ENCODE results near the gene HPGDS. TPM values are rescaled to one million over a fixed set of nuclear protein-coding genes. Genes with fewer than 3 reads are reported as not detected.

Gene HPGDS
- total and polyA plus RNA-seq, 10 of the 15 experiments (the other 5 are each of a cell fraction or from before 2014, with no cell fraction given), result not detected

DNA sequence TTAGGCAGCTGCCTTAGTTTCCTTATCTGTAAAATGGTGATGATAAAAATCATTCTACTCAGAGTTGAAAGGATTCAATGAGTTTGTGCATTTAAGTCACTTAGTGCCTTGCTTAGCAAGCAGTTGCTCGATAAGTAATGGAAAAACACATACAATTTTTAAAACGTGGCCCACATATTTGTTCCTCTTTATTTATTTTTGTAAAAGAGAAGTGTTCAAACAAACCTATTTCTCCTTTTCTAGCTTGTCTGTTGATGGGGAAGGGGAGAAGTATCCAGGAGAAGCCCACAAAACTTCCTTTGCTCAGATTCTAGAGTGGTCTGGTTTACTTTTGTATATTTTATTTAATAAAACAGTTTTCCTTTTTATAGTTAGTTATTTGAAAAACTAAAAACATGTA, 3.3 kb upstream of the HPGDS start (continued):
- TF ChIP-seq, protein P1, sequence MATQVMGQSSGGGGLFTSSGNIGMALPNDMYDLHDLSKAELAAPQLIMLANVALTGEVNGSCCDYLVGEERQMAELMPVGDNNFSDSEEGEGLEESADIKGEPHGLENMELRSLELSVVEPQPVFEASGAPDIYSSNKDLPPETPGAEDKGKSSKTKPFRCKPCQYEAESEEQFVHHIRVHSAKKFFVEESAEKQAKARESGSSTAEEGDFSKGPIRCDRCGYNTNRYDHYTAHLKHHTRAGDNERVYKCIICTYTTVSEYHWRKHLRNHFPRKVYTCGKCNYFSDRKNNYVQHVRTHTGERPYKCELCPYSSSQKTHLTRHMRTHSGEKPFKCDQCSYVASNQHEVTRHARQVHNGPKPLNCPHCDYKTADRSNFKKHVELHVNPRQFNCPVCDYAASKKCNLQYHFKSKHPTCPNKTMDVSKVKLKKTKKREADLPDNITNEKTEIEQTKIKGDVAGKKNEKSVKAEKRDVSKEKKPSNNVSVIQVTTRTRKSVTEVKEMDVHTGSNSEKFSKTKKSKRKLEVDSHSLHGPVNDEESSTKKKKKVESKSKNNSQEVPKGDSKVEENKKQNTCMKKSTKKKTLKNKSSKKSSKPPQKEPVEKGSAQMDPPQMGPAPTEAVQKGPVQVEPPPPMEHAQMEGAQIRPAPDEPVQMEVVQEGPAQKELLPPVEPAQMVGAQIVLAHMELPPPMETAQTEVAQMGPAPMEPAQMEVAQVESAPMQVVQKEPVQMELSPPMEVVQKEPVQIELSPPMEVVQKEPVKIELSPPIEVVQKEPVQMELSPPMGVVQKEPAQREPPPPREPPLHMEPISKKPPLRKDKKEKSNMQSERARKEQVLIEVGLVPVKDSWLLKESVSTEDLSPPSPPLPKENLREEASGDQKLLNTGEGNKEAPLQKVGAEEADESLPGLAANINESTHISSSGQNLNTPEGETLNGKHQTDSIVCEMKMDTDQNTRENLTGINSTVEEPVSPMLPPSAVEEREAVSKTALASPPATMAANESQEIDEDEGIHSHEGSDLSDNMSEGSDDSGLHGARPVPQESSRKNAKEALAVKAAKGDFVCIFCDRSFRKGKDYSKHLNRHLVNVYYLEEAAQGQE (IDR thresholded peaks at IDR 0.05; ENCODE audit: low read depth, low read length), result no peak
- no peak for TF ChIP-seq YBX1 (IDR thresholded peaks at IDR 0.05)
- TF ChIP-seq, protein P2, sequence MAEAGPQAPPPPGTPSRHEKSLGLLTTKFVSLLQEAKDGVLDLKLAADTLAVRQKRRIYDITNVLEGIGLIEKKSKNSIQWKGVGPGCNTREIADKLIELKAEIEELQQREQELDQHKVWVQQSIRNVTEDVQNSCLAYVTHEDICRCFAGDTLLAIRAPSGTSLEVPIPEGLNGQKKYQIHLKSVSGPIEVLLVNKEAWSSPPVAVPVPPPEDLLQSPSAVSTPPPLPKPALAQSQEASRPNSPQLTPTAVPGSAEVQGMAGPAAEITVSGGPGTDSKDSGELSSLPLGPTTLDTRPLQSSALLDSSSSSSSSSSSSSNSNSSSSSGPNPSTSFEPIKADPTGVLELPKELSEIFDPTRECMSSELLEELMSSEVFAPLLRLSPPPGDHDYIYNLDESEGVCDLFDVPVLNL (IDR thresholded peaks at IDR 0.05; ENCODE audit: low read depth, low read length), result no peak
- TF ChIP-seq ZNF217 (IDR thresholded peaks at IDR 0.05), result no peak
- TF ChIP-seq ZNF24 (IDR thresholded peaks at IDR 0.05), result no peak
- no peak for TF ChIP-seq FOXM1 (IDR thresholded peaks at IDR 0.05; ENCODE audit: low read depth, low read length)
- TF ChIP-seq, protein P3, sequence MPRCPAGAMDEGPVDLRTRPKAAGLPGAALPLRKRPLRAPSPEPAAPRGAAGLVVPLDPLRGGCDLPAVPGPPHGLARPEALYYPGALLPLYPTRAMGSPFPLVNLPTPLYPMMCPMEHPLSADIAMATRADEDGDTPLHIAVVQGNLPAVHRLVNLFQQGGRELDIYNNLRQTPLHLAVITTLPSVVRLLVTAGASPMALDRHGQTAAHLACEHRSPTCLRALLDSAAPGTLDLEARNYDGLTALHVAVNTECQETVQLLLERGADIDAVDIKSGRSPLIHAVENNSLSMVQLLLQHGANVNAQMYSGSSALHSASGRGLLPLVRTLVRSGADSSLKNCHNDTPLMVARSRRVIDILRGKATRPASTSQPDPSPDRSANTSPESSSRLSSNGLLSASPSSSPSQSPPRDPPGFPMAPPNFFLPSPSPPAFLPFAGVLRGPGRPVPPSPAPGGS (IDR thresholded peaks at IDR 0.05; ENCODE audit: borderline replicate concordance, insufficient read depth, low read depth, low read length, poor library complexity, severe bottlenecking), result no peak
- no peak for TF ChIP-seq POLR2A (IDR thresholded peaks at IDR 0.05; ENCODE audit: low read depth, low read length)
- TF ChIP-seq, protein P4, sequence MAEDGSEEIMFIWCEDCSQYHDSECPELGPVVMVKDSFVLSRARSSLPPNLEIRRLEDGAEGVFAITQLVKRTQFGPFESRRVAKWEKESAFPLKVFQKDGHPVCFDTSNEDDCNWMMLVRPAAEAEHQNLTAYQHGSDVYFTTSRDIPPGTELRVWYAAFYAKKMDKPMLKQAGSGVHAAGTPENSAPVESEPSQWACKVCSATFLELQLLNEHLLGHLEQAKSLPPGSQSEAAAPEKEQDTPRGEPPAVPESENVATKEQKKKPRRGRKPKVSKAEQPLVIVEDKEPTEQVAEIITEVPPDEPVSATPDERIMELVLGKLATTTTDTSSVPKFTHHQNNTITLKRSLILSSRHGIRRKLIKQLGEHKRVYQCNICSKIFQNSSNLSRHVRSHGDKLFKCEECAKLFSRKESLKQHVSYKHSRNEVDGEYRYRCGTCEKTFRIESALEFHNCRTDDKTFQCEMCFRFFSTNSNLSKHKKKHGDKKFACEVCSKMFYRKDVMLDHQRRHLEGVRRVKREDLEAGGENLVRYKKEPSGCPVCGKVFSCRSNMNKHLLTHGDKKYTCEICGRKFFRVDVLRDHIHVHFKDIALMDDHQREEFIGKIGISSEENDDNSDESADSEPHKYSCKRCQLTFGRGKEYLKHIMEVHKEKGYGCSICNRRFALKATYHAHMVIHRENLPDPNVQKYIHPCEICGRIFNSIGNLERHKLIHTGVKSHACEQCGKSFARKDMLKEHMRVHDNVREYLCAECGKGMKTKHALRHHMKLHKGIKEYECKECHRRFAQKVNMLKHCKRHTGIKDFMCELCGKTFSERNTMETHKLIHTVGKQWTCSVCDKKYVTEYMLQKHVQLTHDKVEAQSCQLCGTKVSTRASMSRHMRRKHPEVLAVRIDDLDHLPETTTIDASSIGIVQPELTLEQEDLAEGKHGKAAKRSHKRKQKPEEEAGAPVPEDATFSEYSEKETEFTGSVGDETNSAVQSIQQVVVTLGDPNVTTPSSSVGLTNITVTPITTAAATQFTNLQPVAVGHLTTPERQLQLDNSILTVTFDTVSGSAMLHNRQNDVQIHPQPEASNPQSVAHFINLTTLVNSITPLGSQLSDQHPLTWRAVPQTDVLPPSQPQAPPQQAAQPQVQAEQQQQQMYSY (CRISPR knock-in tag; IDR thresholded peaks at IDR 0.05), result no peak
